ENCODE measurements around the gene CCR6.

DNA sequence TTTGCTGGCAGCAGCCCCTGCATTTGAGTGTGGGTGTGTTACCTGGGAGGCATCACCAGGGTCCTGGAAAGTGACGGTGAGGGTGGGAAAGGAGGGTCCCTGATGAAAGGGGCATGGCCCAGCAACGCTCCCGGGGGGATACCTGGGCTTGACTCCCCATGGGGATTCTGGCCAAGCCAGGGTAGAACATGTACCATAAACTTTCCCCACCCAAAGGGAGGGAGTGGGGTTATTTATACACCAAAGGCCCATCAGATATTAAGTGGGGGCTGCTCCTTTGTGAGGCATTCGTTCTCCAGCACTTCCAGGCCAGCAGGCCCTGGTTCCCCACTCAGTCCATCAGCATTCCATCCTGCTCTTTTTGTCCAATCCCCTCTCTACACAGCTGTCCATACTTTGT is 20.6 kb upstream of the CCR6 start:
- TF ChIP-seq, protein P1, sequence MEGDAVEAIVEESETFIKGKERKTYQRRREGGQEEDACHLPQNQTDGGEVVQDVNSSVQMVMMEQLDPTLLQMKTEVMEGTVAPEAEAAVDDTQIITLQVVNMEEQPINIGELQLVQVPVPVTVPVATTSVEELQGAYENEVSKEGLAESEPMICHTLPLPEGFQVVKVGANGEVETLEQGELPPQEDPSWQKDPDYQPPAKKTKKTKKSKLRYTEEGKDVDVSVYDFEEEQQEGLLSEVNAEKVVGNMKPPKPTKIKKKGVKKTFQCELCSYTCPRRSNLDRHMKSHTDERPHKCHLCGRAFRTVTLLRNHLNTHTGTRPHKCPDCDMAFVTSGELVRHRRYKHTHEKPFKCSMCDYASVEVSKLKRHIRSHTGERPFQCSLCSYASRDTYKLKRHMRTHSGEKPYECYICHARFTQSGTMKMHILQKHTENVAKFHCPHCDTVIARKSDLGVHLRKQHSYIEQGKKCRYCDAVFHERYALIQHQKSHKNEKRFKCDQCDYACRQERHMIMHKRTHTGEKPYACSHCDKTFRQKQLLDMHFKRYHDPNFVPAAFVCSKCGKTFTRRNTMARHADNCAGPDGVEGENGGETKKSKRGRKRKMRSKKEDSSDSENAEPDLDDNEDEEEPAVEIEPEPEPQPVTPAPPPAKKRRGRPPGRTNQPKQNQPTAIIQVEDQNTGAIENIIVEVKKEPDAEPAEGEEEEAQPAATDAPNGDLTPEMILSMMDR (IDR thresholded peaks at IDR 0.05), result no peak
- no peak for TF ChIP-seq POLR2A (IDR thresholded peaks at IDR 0.05)
